Right renal pelvis (tissue), 4 donors: ENCODE measurements around the gene COL6A1. TPM values are rescaled to one million over a fixed set of nuclear protein-coding genes. Genes with fewer than 3 reads are reported as not detected.

ENCODE experiments used
- DNase-seq, 4 donors: peaks; one replicate each; pipeline ENCODE4 v3.0.0-alpha.2; 2013; ENCODE audit warnings: low read depth in 4 of 4, low spot score in 3 of 4, missing footprints in 1 of 4
- polyA plus RNA-seq, 4 donors: library from polyadenylated mRNA; unstranded; fragments of 120-200 nt; gene quantifications; one replicate each; pipeline ENCODE4 v1.2.1, GENCODE V29; 2013; ENCODE audit not compliant: insufficient read length in 4 of 4

Gene COL6A1
- polyA plus RNA-seq, 4 donors: 251 to 352 (median 268) TPM

- DNase-seq: peak in 2 of 4 donors; percentile 31 to 33
Measured at GRCh38 chr21:46023555-46023954, 42.0 kb downstream of the COL6A1 start.

GRCh38 chr21:46024141-46024540 lies 42.6 kb downstream of the COL6A1 start:
- DNase-seq: no peak

- DNase-seq: no peak
Measured at GRCh38 chr21:46025113-46025770, 43.7 kb downstream of the COL6A1 start.

- no peak for DNase-seq
Measured at GRCh38 chr21:46027851-46028493, 46.4 kb downstream of the COL6A1 start.

- peak in 1 of 4 donors; percentile 44 for DNase-seq
Measured at GRCh38 chr21:46028573-46029091, 47.1 kb downstream of the COL6A1 start.

- no peak for DNase-seq
Measured at GRCh38 chr21:46029186-46029924, 47.8 kb downstream of the COL6A1 start.

GRCh38 chr21:46031484-46031883 lies 49.9 kb downstream of the COL6A1 start:
- no peak for DNase-seq

GRCh38 chr21:46032100-46032499 lies 50.5 kb downstream of the COL6A1 start:
- no peak for DNase-seq

- no peak for DNase-seq
Measured at GRCh38 chr21:46033410-46034400, 52.1 kb downstream of the COL6A1 start.

- DNase-seq: peak in 3 of 4 donors; percentile 70 to 78 (median 72)
Measured at GRCh38 chr21:46035809-46036695, 54.5 kb downstream of the COL6A1 start.

GRCh38 chr21:46036696-46037330 lies 55.2 kb downstream of the COL6A1 start:
- DNase-seq: no peak

GRCh38 chr21:46037331-46038325 lies 56.1 kb downstream of the COL6A1 start:
- no peak for DNase-seq

- no peak for DNase-seq
Measured at GRCh38 chr21:46038341-46038829, 56.8 kb downstream of the COL6A1 start.

GRCh38 chr21:46038871-46039397 lies 57.4 kb downstream of the COL6A1 start:
- DNase-seq: no peak

GRCh38 chr21:46039891-46040660 lies 58.5 kb downstream of the COL6A1 start:
- DNase-seq: no peak

GRCh38 chr21:46040707-46041106 lies 59.1 kb downstream of the COL6A1 start:
- no peak for DNase-seq
